Epithelial cell of proximal tubule (primary cell): ENCODE results near the gene HSPA12B. TPM values are rescaled to one million over a fixed set of nuclear protein-coding genes. Genes with fewer than 3 reads are reported as not detected.

Experiments used
- DNase-seq: peaks from one replicate; pipeline ENCODE4 v3.0.0-alpha.2; 2011; ENCODE audit warnings: low read depth
- H3K4me3 ChIP-seq: 2 replicates; pipeline ENCODE4 v1.5.1; 2011; ENCODE audit warnings: low read depth, mild to moderate bottlenecking, low read length
- CTCF ChIP-seq: conservative IDR thresholded peaks from 2 replicates; pipeline ENCODE4 v1.5.1; 2012; ENCODE audit warnings: low read depth, mild to moderate bottlenecking, low read length
- total RNA-seq: library from RNA; depleted of rRNA; stranded (reverse); fragments of >200 nt; gene quantifications from 2 replicates; pipeline ENCODE4 v1.2.3, GENCODE V29; 2015

HSPA12B gene
- total RNA-seq, 1 donor from 2014 or later: not detected

- DNase-seq: no peak
These were observed 34.1 kb downstream of the HSPA12B start for GRCh38 chr20:3766422-3767109.

GRCh38 chr20:3767110-3767426, 34.6 kb downstream of the HSPA12B start:
- DNase-seq: no peak
- peak overlapping the region; percentile 90 for H3K4me3 ChIP-seq
- no peak for TF ChIP-seq CTCF

More at GRCh38 chr20:3766422-3767109, 34.1 kb downstream of the HSPA12B start:
- H3K4me3 ChIP-seq: peak overlapping the region; percentile 90
- TF ChIP-seq CTCF: no peak

- DNase-seq: no peak
- H3K4me3 ChIP-seq: peak within 1 kb of the TSS; percentile 90
- TF ChIP-seq CTCF: peak; percentile 11
These were observed 35.2 kb downstream of the HSPA12B start, which contains the start of gene ADISSP for GRCh38 chr20:3767427-3768341. Gene ADISSP, minus strand, starts transcription at chr20:3767753. Its CDS starts 7,653 bp downstream, at chr20:3760100.

- peak overlapping the region; percentile 90 for H3K4me3 ChIP-seq
- no peak for DNase-seq
- peak; percentile 61 for TF ChIP-seq CTCF
These were observed 36.1 kb downstream of the HSPA12B start for GRCh38 chr20:3768342-3769130.

- TF ChIP-seq CTCF: no peak
- no peak for DNase-seq
- no peak overlapping the region for H3K4me3 ChIP-seq
These were observed 39.1 kb downstream of the HSPA12B start for GRCh38 chr20:3771552-3772058.

- DNase-seq: no peak
- TF ChIP-seq CTCF: no peak
- no peak overlapping the region for H3K4me3 ChIP-seq
These were observed 43.1 kb downstream of the HSPA12B start for GRCh38 chr20:3775457-3776108.
